DOHH2 (cell line): Measurements from ENCODE around the gene OR52E5.

ENCODE experiments used
- H3F3A ChIP-seq: fragments of 200-600 bp; sonication (generic), shearing (Covaris generic); 2 replicates; pipeline ENCODE4 v1.6.0; 2016; ENCODE audit warnings: antibody characterized with exemption, mild to moderate bottlenecking; ENCODE audit not compliant: control insufficient read depth, insufficient read depth
- H3K27ac ChIP-seq: fragments of 200-600 bp; sonication (generic); 2 replicates; pipeline ENCODE4 v1.5.1; 2014; ENCODE audit warnings: low read depth, mild to moderate bottlenecking, low read length, moderate library complexity
- H3K27me3 ChIP-seq: fragments of 200-600 bp; sonication (generic); 2 replicates; pipeline ENCODE4 v1.6.1; 2014; ENCODE audit warnings: mild to moderate bottlenecking, low read length, mixed read lengths; ENCODE audit not compliant: control insufficient read depth
- H3K36me3 ChIP-seq: fragments of 200-600 bp; sonication (generic); 2 replicates; pipeline ENCODE4 v1.6.1; 2014; ENCODE audit warnings: mild to moderate bottlenecking, low read length, moderate library complexity, mixed read lengths; ENCODE audit not compliant: control insufficient read depth
- H3K4me1 ChIP-seq: fragments of 200-600 bp; sonication (generic); 2 replicates; pipeline ENCODE4 v1.6.1; 2014; ENCODE audit warnings: mild to moderate bottlenecking, low read length, mixed read lengths; ENCODE audit not compliant: control insufficient read depth
- H3K4me2 ChIP-seq: fragments of 200-600 bp; sonication (generic); 2 replicates; pipeline ENCODE4 v1.6.0; 2014; ENCODE audit warnings: mild to moderate bottlenecking, low read length, moderate library complexity
- H3K4me3 ChIP-seq: fragments of 200-600 bp; sonication (generic); 2 replicates; pipeline ENCODE4 v1.5.1; 2014; ENCODE audit warnings: mild to moderate bottlenecking, low read length, mixed read lengths
- H3K79me2 ChIP-seq: fragments of 200-600 bp; sonication (generic); 2 replicates; pipeline ENCODE4 v1.6.1; 2014; ENCODE audit warnings: mild to moderate bottlenecking, low read length, mixed read lengths; ENCODE audit not compliant: control insufficient read depth
- H3K9me2 ChIP-seq: fragments of 200-600 bp; sonication (generic); replicated peaks from 2 replicates; pipeline ENCODE4 v1.6.1; 2014; ENCODE audit warnings: mild to moderate bottlenecking, low read length, mixed read lengths; ENCODE audit not compliant: control insufficient read depth
- H3K9me3 ChIP-seq: fragments of 200-600 bp; sonication (generic); 2 replicates; pipeline ENCODE4 v1.6.1; 2014; ENCODE audit warnings: antibody characterized with exemption, low read length, mixed read lengths; ENCODE audit not compliant: control insufficient read depth, insufficient read depth
- H4K20me1 ChIP-seq: fragments of 200-600 bp; sonication (generic); 2 replicates; pipeline ENCODE4 v1.6.0; 2014; ENCODE audit warnings: low read depth, mild to moderate bottlenecking, antibody characterized with exemption, low read length, moderate library complexity; ENCODE audit not compliant: control insufficient read depth, insufficient read depth
- EZH2phosphoT487 ChIP-seq: fragments of 200-600 bp; sonication (generic); IDR thresholded peaks from 2 replicates; pipeline ENCODE4 v1.6.1; 2017; ENCODE audit warnings: borderline replicate concordance, mild to moderate bottlenecking, antibody characterized with exemption, low read length, moderate library complexity, mixed read lengths
- TF ChIP-seq, protein P1 (sequence below): fragments of 200-600 bp; sonication (generic); IDR thresholded peaks from one replicate; pipeline ENCODE4 v1.5.1; 2014; ENCODE audit warnings: antibody characterized with exemption, mild to moderate bottlenecking, low read depth, low read length; ENCODE audit not compliant: poor library complexity, severe bottlenecking

OR52E5 gene

DNA sequence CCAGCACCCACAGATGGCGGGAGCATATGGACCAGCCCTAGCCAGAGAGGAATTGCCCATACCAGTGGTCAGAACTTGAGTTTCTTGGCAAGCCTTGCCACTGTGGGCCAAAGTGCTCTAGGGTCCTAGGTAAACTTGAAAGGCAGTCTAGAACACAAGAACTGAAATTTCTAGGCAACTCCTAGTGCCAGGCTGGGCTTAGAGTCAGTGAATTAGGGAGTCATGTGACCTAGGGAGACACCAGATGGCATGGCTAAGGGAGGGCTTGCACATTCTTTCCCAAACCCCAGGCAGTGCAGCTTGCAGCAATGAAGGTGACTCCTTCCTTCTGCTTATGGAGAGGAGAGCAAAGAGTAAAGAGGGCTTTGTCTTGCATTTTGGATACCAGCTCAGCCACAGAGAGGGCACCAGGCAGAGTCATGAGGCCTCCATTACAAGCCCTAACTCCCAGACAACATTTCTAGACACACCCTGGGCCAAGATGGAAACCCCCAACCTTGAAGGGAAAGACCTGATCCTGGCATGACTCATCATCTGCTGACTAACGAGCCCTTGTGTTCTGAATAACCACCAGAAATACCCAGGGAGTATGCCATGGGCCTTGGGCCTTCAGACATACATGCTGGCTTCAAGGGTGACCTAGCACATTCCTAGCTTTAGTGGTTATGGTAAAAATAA, 29.9 kb downstream of the OR52E5 start:
- Histone ChIP-seq H3F3A (no peaks in the 10 kb centered on the region), H3K79me2 (no peaks in the 10 kb centered on the region), H3K4me1 (no peaks in the 10 kb centered on the region), H3K27ac (no peak overlapping the region), H3K4me3 (no peak overlapping the region), H3K36me3 (no peaks in the 10 kb centered on the region), H3K9me2 (no peaks in the 10 kb centered on the region), H3K27me3 (no peaks in the 10 kb centered on the region), H3K4me2 (no peak overlapping the region), H3K9me3 (no peaks in the 10 kb centered on the region), H4K20me1 (no peaks in the 10 kb centered on the region)
- TF ChIP-seq, protein P1, sequence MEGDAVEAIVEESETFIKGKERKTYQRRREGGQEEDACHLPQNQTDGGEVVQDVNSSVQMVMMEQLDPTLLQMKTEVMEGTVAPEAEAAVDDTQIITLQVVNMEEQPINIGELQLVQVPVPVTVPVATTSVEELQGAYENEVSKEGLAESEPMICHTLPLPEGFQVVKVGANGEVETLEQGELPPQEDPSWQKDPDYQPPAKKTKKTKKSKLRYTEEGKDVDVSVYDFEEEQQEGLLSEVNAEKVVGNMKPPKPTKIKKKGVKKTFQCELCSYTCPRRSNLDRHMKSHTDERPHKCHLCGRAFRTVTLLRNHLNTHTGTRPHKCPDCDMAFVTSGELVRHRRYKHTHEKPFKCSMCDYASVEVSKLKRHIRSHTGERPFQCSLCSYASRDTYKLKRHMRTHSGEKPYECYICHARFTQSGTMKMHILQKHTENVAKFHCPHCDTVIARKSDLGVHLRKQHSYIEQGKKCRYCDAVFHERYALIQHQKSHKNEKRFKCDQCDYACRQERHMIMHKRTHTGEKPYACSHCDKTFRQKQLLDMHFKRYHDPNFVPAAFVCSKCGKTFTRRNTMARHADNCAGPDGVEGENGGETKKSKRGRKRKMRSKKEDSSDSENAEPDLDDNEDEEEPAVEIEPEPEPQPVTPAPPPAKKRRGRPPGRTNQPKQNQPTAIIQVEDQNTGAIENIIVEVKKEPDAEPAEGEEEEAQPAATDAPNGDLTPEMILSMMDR: no peak
- no peak for TF ChIP-seq EZH2phosphoT487

DNA sequence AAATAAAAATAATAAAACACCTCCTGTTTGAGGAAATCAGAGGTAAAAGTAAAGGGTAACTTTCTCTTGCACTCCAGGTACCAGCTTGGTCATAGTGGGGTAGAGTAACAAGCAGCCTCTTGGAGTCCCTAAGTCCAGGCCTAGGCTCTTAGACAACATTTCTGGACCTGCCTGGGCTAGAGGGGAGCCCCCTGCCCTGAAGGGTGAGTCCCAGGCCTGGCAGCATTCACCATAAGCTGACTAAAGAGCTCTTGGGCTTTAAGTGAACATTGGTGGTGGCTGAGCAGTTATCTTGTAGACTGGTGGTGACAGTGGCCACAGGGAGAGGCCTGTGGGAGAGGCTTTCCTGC, 30.4 kb downstream of the OR52E5 start:
- H3K4me3 ChIP-seq: no peak overlapping the region
- H3F3A ChIP-seq: no peaks in the 10 kb centered on the region
- H3K4me1 ChIP-seq: no peaks in the 10 kb centered on the region
- no peaks in the 10 kb centered on the region for H3K9me3 ChIP-seq
- H3K4me2 ChIP-seq: no peak overlapping the region
- H3K79me2 ChIP-seq: no peaks in the 10 kb centered on the region
- H3K27me3 ChIP-seq: no peaks in the 10 kb centered on the region
- TF ChIP-seq, protein P1: no peak
- no peak for TF ChIP-seq EZH2phosphoT487
- H4K20me1 ChIP-seq: no peaks in the 10 kb centered on the region
- no peaks in the 10 kb centered on the region for H3K9me2 ChIP-seq
- no peak overlapping the region for H3K27ac ChIP-seq
- no peaks in the 10 kb centered on the region for H3K36me3 ChIP-seq

DNA sequence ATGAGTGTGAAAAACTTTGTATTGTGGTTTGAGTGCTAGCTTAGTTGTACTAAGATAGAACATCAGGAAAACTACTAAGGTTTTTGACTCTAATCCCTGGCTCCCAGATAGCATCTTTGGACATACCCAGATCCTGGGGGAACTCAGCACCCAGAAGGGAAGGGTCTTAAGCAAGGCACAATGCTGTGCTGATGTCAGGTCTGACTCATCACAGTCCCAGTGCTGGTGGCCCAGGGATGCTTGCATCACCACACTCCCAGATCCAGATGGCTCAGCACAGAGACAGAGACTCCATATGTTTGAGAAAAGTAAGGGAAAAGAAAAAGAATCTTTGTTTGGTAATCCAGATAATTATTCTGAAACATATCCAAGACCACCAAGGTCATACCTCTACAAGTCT, 30.8 kb downstream of the OR52E5 start:
- Histone ChIP-seq H3F3A (no peaks in the 10 kb centered on the region), H3K36me3 (no peaks in the 10 kb centered on the region), H3K4me2 (no peak overlapping the region), H3K27me3 (no peaks in the 10 kb centered on the region), H4K20me1 (no peaks in the 10 kb centered on the region), H3K9me3 (no peaks in the 10 kb centered on the region), H3K79me2 (no peaks in the 10 kb centered on the region), H3K4me3 (no peak overlapping the region), H3K9me2 (no peaks in the 10 kb centered on the region), H3K27ac (no peak overlapping the region), H3K4me1 (no peaks in the 10 kb centered on the region)
- TF ChIP-seq, protein P1: no peak
- no peak for TF ChIP-seq EZH2phosphoT487
